HG03575 (cell line): ENCODE data around the gene OLFM4.

Experiments used
- ATAC-seq: cut with Tn5 transposase; IDR thresholded peaks from one replicate; pipeline ENCODE4 v1.9.1; 2021; ENCODE audit not compliant: unreplicated experiment, insufficient number of reproducible peaks, low FRiP score; ENCODE audit errors: extremely low read depth

OLFM4 gene

GRCh38 chr13:53058065-53058679 is 29.6 kb downstream of the OLFM4 start:
- ATAC-seq = no peak

DNA sequence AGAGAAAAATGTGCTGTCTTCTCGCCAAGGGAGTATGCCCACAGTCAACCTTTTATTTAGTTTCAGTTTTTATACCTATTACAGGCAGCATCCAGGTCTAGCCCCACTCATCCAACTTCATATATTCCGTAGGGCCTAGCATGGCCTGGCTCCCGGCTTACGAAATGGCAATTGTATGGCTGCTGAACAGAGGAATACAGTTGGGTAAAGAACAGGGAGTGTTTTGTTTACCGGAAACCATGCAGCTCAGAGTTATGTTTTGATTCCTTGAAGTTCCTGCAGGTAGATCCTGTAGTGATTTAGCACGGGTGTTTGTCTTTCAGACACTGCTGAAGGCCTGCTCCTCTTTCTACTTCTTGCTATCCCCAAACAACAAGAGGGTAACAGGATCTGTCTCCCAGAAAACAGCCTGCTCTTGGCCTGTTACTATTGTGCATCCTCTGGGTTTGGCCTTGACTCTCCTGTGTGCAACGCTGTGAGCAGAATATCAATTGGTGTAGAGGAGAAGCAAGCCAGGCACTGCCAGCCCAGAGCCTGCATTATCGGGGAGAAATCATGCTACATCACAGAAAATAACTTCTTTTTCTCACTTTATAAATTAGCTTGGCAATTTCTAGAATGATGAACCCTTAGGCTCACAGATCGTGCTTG is 32.4 kb downstream of the OLFM4 start:
- ATAC-seq = no peak

GRCh38 chr13:53064731-53065130 is 36.1 kb downstream of the OLFM4 start:
- no peak for ATAC-seq

DNA sequence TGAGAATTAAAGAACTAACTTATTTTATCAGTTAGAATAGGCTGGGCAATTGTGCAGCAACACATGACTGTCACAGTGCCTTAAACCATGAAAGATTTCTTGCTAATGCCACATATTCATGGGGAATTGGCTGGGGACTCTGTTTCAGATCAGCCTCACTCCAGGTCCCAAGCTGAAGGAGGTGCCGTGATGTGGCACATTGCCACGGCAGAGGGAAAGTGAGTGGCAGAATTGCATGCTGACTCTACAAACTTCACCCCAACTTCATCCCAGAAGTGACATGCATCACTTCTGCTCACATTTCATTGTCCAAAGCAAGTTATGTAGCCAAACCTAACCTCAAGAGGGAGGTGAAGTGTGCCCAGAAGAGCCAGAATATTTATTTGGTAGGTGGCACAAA is 37.8 kb downstream of the OLFM4 start:
- no peak for ATAC-seq

DNA sequence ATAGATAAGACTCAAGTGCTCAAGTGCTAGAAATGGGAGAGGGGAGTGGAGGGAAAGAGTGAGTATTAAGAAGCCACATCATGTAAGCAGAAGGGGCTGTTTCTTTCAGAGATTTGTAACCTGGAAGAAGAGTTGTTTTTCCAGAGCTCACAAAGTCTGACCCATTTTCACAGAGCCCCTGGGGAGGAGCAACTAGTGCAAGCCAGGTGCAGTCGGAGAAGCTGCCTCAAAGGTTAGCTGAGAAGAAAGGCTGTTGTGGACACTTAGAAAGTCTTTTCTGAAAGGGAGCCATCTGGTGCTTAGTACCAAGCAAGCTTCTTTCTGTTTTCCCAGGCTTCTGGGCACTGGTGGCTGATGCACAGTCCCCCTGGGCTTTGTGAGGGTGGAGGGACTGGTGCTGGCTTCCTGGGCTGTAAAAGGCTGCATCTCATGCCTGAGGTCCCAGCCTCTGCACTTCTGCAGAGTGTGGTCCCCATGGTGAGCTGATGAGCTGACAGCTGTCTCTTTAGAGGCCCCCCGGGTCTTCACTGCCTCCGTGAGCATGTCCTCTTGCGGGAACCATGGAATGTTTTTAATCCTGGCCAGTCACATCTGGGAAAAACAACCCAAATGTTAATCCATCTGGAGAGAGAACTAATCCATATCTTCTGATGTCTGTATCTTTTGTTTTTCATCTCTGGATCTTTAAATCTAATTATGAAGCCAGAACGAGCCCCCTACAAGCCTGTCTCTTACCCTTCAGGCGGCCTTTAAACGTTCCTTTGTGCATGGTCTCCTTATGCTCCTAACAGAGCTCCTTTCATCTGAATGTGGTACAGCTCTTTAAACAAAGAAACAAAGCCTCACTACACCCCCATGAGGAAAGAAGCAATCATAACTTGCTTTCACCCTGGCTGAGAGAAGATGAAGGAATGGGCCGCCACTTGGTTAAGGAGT is 40.2 kb downstream of the OLFM4 start:
- no peak for ATAC-seq

DNA sequence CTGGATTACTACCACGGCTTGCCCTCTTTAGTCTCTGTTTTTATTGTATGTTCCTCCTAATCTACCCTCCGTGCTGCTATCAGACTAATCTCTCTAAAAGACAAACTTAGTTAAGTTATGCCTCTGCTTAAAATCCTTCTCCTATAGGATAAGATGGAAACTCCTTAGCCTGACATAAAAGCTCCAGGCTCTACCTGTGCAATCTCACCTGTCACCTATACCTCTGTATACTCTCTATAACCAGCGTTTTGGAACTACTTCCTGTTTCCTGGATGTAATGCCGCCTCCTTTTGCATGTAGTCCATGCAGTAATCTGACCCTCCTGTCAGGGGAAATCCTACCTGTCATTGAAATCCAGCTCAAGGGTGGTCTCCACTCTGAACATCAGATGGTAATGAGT is 41.2 kb downstream of the OLFM4 start:
- no peak for ATAC-seq

DNA sequence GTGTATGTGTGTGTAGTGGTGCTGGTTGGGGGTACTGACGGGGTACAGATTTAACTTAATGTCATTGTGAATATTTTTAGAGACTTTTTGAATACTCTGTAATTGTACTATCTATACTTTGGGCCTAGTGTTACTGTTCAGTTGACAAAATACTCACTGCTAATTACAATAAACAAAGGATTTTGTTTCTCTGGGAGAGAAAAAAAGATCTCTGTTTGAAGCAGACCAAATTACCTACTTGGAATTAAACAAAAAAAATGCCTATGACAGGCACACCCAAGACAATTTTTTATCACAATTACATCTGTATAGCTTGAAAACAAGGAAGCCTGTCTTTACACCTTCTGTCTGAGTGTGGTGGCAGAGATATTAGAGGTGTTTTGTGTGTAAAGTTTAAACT is 45.1 kb downstream of the OLFM4 start:
- no peak for ATAC-seq

DNA sequence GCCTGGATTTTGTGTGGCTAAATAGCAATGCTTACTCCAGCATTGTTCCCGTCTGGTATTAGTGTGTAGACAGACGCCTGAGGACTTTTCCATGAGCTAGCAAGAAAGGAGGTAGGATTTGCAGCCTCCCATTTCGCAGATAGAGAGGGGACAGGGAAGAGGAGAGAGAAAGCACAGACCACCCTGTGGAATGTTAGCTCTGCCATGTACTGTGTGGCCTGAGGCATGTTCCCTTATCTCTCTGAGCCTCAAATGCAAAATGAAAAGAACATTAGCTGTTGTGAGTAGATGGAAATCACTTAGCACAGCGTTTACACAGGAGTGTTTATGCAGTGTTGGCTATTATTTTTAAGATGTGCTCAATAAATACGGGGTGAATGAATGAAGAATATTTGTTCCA is 45.5 kb downstream of the OLFM4 start:
- no peak for ATAC-seq

GRCh38 chr13:53075356-53076041 is 46.9 kb downstream of the OLFM4 start:
- ATAC-seq = no peak

DNA sequence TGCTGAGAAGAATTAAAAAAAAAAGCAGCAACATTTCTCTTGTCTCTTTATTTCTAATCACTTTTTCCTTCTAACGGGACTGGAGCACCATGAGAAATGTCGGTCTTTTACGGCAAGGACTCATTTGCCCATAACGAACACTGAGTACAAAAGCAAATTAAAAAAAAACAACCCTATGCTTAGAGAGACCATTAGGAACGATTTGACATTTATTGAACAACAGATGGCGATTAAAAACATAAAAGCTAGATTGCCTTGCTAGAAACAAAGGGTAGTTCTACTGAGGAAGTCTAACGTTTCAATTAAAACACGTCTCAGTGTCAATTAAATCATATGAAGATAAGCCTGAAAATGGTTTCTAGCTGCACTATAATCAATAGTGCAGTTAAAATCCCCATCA is 51.1 kb downstream of the OLFM4 start:
- ATAC-seq = no peak

DNA sequence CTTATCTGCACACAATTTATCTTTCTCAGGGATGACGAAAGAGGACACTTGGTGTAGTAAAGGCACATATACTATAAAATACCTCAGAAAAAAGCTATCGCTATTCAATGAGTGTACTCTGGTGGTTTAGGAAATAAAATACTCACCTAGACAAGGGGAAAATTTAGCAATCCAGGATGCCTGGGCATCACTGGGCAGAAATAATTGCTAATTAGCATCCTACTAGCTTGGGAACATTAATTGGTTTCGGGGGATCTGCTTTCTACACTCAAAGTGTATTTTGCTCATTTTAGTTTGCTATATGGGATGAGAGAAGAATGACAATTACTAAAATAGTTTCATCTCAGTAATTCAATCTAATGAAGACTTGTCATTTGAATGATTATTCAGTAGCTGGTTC is 60.3 kb downstream of the OLFM4 start:
- no peak for ATAC-seq

- no peak for ATAC-seq
Measured at GRCh38 chr13:53089951-53090350, 61.3 kb downstream of the OLFM4 start.

- ATAC-seq = no peak
Measured at GRCh38 chr13:53090461-53090860, 61.8 kb downstream of the OLFM4 start.

DNA sequence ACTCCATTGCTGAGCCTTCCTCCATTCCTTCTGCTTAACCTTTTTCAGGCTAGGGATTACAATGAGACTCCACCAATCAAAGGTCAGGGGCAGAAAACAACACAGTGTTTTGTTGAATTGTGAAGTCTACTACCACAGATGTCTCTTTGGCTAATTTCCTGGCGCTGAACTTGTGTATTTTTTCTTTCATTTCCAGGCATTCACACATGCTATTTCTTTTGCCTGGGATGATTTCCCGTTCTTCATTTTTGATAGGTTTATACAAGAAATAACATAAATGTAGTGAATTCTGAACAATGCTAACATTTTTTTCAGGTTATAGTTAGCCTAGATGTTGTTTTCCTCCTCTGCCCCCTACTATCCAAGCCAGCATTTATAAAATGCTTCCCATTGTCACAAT is 64.3 kb downstream of the OLFM4 start:
- ATAC-seq = no peak

DNA sequence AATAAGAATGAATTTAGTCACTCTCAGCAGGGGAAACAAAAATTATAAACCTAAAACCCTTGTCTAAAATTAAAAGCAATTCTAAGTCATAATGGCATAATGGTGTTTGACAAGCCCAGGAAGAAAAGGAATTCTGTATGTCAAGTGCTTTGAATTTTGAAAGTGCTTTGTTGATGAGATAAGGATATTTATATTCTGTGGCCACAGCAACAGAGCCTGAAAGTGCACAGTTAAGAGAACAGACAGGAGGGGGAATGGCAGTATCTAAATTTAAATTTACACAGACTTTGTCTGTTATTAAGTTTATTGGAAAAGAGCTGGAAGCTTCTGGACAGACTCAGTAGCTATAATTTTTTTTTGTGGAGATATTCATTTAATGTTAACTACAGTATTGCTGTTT is 69.8 kb downstream of the OLFM4 start:
- ATAC-seq = no peak

- no peak for ATAC-seq
Measured at GRCh38 chr13:53100394-53101063, 71.9 kb downstream of the OLFM4 start.
